OCI-LY7 (cell line): ENCODE measurements around the gene PALLD. TPM values are rescaled to one million over a fixed set of nuclear protein-coding genes. Genes with fewer than 3 reads are reported as not detected.

Experiments used
- BruUV-seq: library from RNA; stranded (reverse); fragments of 400-500 nt; replicated peaks from 2 replicates; lab custom pipeline; 2021; lab: Mats Ljungman, UMichigan
- CTCF ChIA-PET: fragments of 300-600 bp; sonication (Branson Sonifier 250); formaldehyde crosslinking; loops from one replicate; lab custom pipeline; 2022; ENCODE audit warnings: antibody characterized with exemption; ENCODE audit not compliant: unreplicated experiment; lab: Charles Lee
- POLR2A ChIA-PET: fragments of 300-600 bp; sonication (Branson Sonifier 250); formaldehyde crosslinking; loops from one replicate; lab custom pipeline; 2022; ENCODE audit warnings: antibody characterized with exemption; lab: Charles Lee
- DNase-seq: peaks from one replicate; pipeline ENCODE4 v3.0.0-alpha.2; 2015; ENCODE audit warnings: low spot score
- H2AFZ ChIP-seq: fragments of 200-600 bp; sonication (generic), shearing (Covaris generic); 2 replicates; pipeline ENCODE4 v1.6.1; 2014; ENCODE audit warnings: mild to moderate bottlenecking, antibody characterized with exemption, low read length, moderate library complexity
- H3K27ac ChIP-seq: fragments of 200-600 bp; sonication (generic); 2 replicates; pipeline ENCODE4 v1.5.1; 2014; ENCODE audit warnings: mixed run types, low read depth, mild to moderate bottlenecking, moderate library complexity, low read length, inconsistent platforms; ENCODE audit not compliant: poor library complexity, severe bottlenecking
- H3K36me3 ChIP-seq: fragments of 200-600 bp; sonication (generic); 2 replicates; pipeline ENCODE4 v1.6.1; 2014; ENCODE audit warnings: mild to moderate bottlenecking, antibody characterized with exemption, low read length, moderate library complexity, mixed read lengths; ENCODE audit not compliant: insufficient read depth
- H3K4me1 ChIP-seq: fragments of 200-600 bp; sonication (generic); 2 replicates; pipeline ENCODE4 v1.5.1; 2014; ENCODE audit warnings: mild to moderate bottlenecking, low read length; ENCODE audit not compliant: insufficient read depth, poor library complexity, severe bottlenecking
- H3K4me2 ChIP-seq: fragments of 200-600 bp; sonication (generic); 2 replicates; pipeline ENCODE4 v1.6.1; 2014; ENCODE audit warnings: mild to moderate bottlenecking, low read length
- H3K4me3 ChIP-seq: fragments of 200-600 bp; sonication (generic); 2 replicates; pipeline ENCODE4 v1.5.1; 2014; ENCODE audit warnings: mild to moderate bottlenecking, low read depth, low read length; ENCODE audit not compliant: poor library complexity, severe bottlenecking
- H3K79me2 ChIP-seq: fragments of 200-600 bp; sonication (generic); 2 replicates; pipeline ENCODE4 v1.6.1; 2016; ENCODE audit warnings: low read depth, mild to moderate bottlenecking, low read length, moderate library complexity, mixed read lengths; ENCODE audit not compliant: insufficient read depth
- H3K9me2 ChIP-seq: fragments of 200-600 bp; sonication (generic); 2 replicates; pipeline ENCODE4 v1.6.1; 2016; ENCODE audit warnings: mild to moderate bottlenecking, low read length, mixed read lengths; ENCODE audit not compliant: insufficient read depth
- H3K9me3 ChIP-seq: fragments of 200-600 bp; sonication (generic); 2 replicates; pipeline ENCODE4 v1.6.1; 2014; ENCODE audit warnings: mild to moderate bottlenecking, mixed run types, low read length, mixed read lengths
- H4K20me1 ChIP-seq: fragments of 200-600 bp; sonication (generic); 2 replicates; pipeline ENCODE4 v1.6.1; 2014; ENCODE audit warnings: mild to moderate bottlenecking, antibody characterized with exemption, low read length, moderate library complexity, mixed read lengths; ENCODE audit not compliant: insufficient read depth
- EZH2phosphoT487 ChIP-seq: fragments of 200-600 bp; sonication (generic); IDR thresholded peaks from 2 replicates; pipeline ENCODE4 v1.6.1; 2018; ENCODE audit warnings: low read depth, borderline replicate concordance, mild to moderate bottlenecking, mixed run types, antibody characterized with exemption, low read length, moderate library complexity, mixed read lengths
- intact Hi-C: fragments of 100-400 bp; cut with micrococcal nuclease; formaldehyde crosslinking; loops from one replicate; pipeline ENCODE4 v1.10.0; 2022; ENCODE audit not compliant: unreplicated experiment
- total RNA-seq, 2 experiments: library from RNA; depleted of rRNA in 1 of 2; stranded (reverse); fragments of >200 nt in 1 of 2; shearing (Covaris generic) in 1 of 2; gene quantifications; 2 replicates each; pipeline ENCODE4 v1.2.3, GENCODE V29; 2014 to 2022
- TF ChIP-seq, protein P1 (sequence below): fragments of 200-600 bp; sonication (generic); conservative IDR thresholded peaks from 2 replicates; pipeline ENCODE4 v1.5.1; 2014; ENCODE audit warnings: mild to moderate bottlenecking, antibody characterized with exemption, low read length, moderate library complexity, mixed read lengths

The PALLD gene
- total RNA-seq, 2 experiments from 2014 or later, result 0.73 to 2.8 TPM

DNA sequence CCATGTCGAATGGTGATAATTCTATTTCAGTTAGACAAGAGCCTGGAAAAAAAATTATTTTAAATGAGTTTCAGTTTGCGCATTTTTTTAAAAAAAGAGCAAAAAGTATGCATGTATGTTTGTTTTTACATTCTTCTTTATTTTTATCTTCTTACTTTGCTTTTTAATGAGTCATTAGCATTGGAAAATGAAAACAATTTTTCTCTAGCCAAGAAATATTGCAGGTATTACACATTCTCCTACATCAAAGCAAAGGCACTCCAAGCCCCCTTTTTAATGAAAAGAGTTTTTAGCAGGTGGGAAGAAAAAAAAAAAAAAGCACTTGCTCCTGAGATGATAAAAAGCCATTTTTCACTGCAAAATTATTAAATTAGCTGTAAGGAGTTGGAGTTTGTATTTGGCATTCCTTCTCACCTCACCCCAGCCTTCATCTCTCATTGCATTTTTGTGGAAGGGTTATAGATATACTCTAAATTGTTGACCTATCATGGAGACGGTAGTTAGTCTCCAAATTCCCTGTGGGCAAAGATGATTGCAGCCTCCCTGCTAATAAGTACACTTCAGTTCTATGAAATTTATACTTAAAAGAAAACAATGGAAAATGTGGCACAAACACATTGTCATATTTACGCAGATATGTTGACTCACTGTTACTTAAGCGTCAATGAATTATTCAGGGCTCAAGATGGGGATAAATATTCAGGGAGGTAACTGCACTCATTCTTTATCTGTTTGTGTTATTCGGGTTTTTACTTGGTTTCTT lies 43.8 kb downstream of the PALLD start:
- no peaks in the 10 kb centered on the region for H3K79me2 ChIP-seq

DNA sequence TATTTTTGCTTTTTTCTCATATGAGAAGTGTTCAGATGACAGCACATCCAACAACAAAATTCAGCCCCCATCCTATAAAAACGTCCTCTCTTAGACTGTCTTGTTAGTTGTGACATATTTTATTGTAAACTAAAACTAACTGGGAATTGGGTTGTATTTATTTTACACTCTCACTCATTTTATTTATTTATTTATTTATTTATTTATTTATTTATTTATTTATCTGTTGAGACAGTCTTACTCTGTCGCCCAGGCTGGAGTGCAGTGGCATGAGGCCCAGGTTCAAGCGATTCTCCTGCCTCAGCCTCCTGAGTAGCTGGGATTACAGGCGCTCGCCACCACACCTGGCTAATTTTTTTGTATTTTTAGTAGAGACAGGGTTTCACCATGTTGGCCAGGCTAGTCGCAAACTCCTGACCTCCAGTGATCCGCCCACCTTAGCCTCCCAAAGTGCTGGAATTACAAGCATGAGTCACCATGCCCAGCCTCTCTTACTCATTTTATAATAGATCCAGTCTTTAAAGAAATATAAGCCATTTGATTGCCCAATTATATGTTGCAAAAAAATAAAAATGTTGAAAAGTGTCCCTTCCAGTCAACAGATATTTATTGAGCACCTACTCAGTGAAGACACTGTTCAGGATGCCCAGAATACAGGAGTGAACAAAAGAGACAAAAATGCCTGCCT lies 44.6 kb downstream of the PALLD start:
- H3K36me3 ChIP-seq, result no peaks in the 10 kb centered on the region
- intact Hi-C loops, result no loop called here
- no peaks in the 10 kb centered on the region for H3K9me2 ChIP-seq
- H3K9me3 ChIP-seq, result no peaks in the 10 kb centered on the region
- POLR2A ChIA-PET, result interaction anchor here (0.7 kb wide), 1 partner anchor 45 kb away, joined by 3 read pairs; no protein-coding TSS in a partner anchor
- H3K79me2 ChIP-seq, result no peaks in the 10 kb centered on the region
- no peak for DNase-seq
- no peak overlapping the region for H2AFZ ChIP-seq
- no peak overlapping the region for H3K4me2 ChIP-seq
- TF ChIP-seq, protein P1, sequence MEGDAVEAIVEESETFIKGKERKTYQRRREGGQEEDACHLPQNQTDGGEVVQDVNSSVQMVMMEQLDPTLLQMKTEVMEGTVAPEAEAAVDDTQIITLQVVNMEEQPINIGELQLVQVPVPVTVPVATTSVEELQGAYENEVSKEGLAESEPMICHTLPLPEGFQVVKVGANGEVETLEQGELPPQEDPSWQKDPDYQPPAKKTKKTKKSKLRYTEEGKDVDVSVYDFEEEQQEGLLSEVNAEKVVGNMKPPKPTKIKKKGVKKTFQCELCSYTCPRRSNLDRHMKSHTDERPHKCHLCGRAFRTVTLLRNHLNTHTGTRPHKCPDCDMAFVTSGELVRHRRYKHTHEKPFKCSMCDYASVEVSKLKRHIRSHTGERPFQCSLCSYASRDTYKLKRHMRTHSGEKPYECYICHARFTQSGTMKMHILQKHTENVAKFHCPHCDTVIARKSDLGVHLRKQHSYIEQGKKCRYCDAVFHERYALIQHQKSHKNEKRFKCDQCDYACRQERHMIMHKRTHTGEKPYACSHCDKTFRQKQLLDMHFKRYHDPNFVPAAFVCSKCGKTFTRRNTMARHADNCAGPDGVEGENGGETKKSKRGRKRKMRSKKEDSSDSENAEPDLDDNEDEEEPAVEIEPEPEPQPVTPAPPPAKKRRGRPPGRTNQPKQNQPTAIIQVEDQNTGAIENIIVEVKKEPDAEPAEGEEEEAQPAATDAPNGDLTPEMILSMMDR, result no peak
- TF ChIP-seq EZH2phosphoT487, result no peak
- CTCF ChIA-PET, result no interaction called here
- H3K27ac ChIP-seq, result no peak overlapping the region
- H3K4me1 ChIP-seq, result no peaks in the 10 kb centered on the region
- no peaks in the 10 kb centered on the region for H4K20me1 ChIP-seq
- no TSS peak for BruUV-seq
- no peak overlapping the region for H3K4me3 ChIP-seq

More for the DNA sequence above, 43.8 kb downstream of the PALLD start:
- ChIA-PET CTCF (no interaction called here), POLR2A (no interaction called here)
- Histone ChIP-seq H3K4me1 (no peaks in the 10 kb centered on the region), H3K27ac (no peak overlapping the region), H4K20me1 (no peaks in the 10 kb centered on the region), H3K4me2 (no peak overlapping the region), H3K4me3 (no peak overlapping the region), H3K9me2 (no peaks in the 10 kb centered on the region), H3K36me3 (no peaks in the 10 kb centered on the region), H2AFZ (no peak overlapping the region), H3K9me3 (no peaks in the 10 kb centered on the region)
- DNase-seq, result no peak
- intact Hi-C loops, result no loop called here
- TF ChIP-seq, protein P1, result no peak
- BruUV-seq, result no TSS peak

DNA sequence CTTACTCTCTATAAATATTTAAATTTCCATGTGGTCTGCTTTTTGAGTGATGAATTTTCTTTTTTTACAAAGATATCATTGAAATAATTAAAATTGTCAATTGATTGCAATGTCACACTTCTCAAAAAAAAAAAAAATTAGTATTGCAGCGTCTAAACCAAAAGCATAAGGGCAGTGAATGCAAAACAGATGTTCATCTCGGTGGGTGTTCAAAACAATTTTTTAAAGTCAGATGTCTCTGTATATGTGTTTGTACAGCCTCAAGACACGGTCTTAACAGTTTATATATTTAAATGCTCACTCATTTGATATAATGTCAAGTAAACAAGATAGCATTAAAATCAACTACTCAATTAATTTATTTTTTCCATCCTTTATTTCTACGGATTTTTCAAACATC lies 52.3 kb downstream of the PALLD start:
- no peak overlapping the region for H3K27ac ChIP-seq
- H2AFZ ChIP-seq, result no peak overlapping the region
- CTCF ChIA-PET, result no interaction called here
- POLR2A ChIA-PET, result no interaction called here
- H3K9me3 ChIP-seq, result no peaks in the 10 kb centered on the region
- no peaks in the 10 kb centered on the region for H3K79me2 ChIP-seq
- no peaks in the 10 kb centered on the region for H3K9me2 ChIP-seq
- H3K4me1 ChIP-seq, result no peaks in the 10 kb centered on the region
- no TSS peak for BruUV-seq
- no peaks in the 10 kb centered on the region for H3K36me3 ChIP-seq
- intact Hi-C loops, result no loop called here
- no peak for TF ChIP-seq EZH2phosphoT487
- TF ChIP-seq, protein P1, result no peak
- H3K4me2 ChIP-seq, result no peak overlapping the region
- DNase-seq, result no peak
- H4K20me1 ChIP-seq, result no peaks in the 10 kb centered on the region
- no peak overlapping the region for H3K4me3 ChIP-seq
